H1 (cell line): ENCODE data around the gene GADL1. TPM values are rescaled to one million over a fixed set of nuclear protein-coding genes. Genes with fewer than 3 reads are reported as not detected.

Source experiments
- CTCF ChIA-PET: fragments of 300-600 bp; sonication (Branson Sonifier 250); formaldehyde crosslinking; loops from one replicate; lab custom pipeline; 2021; ENCODE audit not compliant: partially characterized antibody; lab: Charles Lee
- POLR2A ChIA-PET: fragments of 300-600 bp; sonication (Branson Sonifier 250); formaldehyde crosslinking; loops from one replicate; lab custom pipeline; 2021; ENCODE audit warnings: inconsistent platforms; ENCODE audit not compliant: partially characterized antibody; lab: Charles Lee
- DNase-seq, 2 experiments: peaks; one replicate each; pipeline versions ENCODE4 v3.0.0 to v3.0.0-alpha.2; 2010 to 2022; ENCODE audit warnings: low spot score in 2 of 2, low read depth in 1 of 2, mixed read lengths in 1 of 2
- FAIRE-seq: peaks from 2 replicates; lab custom pipeline; 2011; peaks lifted over from hg19 to GRCh38; lab: Jason Lieb, UNC
- H2AFZ ChIP-seq: 2 replicates; pipeline ENCODE4 v1.8.1; 2012; ENCODE audit warnings: low read length, inconsistent platforms
- H2AK5ac ChIP-seq: 2 replicates; pipeline ENCODE4 v1.6.1; 2013; ENCODE audit warnings: low read depth, low read length
- H2BK120ac ChIP-seq: replicated peaks from 2 replicates; pipeline ENCODE3; 2013; ENCODE audit warnings: low read depth, low read length, inconsistent platforms
- H2BK12ac ChIP-seq: 2 replicates; pipeline ENCODE4 v1.6.1; 2013; ENCODE audit warnings: low read depth, low read length
- H2BK15ac ChIP-seq: 2 replicates; pipeline ENCODE4 v1.6.1; 2013; ENCODE audit warnings: low read length
- H2BK20ac ChIP-seq: 2 replicates; pipeline ENCODE4 v1.6.1; 2013; ENCODE audit warnings: low read length
- H2BK5ac ChIP-seq: 2 replicates; pipeline ENCODE4 v1.6.1; 2013; ENCODE audit warnings: low read depth, low read length
- H3K14ac ChIP-seq: 2 replicates; pipeline ENCODE4 v1.6.1; 2013; ENCODE audit warnings: inconsistent platforms; ENCODE audit not compliant: insufficient read length
- H3K18ac ChIP-seq: 2 replicates; pipeline ENCODE4 v1.6.1; 2013; ENCODE audit warnings: low read length; ENCODE audit errors: extremely low read depth
- H3K23ac ChIP-seq: 2 replicates; pipeline ENCODE4 v1.6.1; 2013; ENCODE audit warnings: inconsistent platforms; ENCODE audit not compliant: insufficient read length
- H3K23me2 ChIP-seq: 2 replicates; pipeline ENCODE4 v1.6.1; 2013; ENCODE audit warnings: low read depth, low read length
- H3K27ac ChIP-seq: 2 replicates; pipeline ENCODE4 v1.6.1; 2011; ENCODE audit warnings: low read depth, low read length, inconsistent platforms
- H3K27me3 ChIP-seq, 4 experiments: replicated peaks in 1 of 4; 1 replicate in 1 of 4; 2 replicates in 3 of 4; pipeline versions ENCODE4 v1.6.1 to v1.8.1; 2011 to 2013; ENCODE audit warnings: low read length in 3 of 4, mild to moderate bottlenecking in 3 of 4, inconsistent platforms in 2 of 4, mixed read lengths in 2 of 4, moderate library complexity in 1 of 4; ENCODE audit not compliant: control insufficient read depth in 3 of 4, insufficient read depth in 3 of 4; ENCODE audit errors: extremely low read depth in 1 of 4
- H3K36me3 ChIP-seq, 4 experiments: 2 replicates each; pipeline versions ENCODE4 v1.6.1 to v1.8.1; 2011 to 2013; ENCODE audit warnings: mild to moderate bottlenecking in 4 of 4, low read length in 3 of 4, moderate library complexity in 2 of 4, control low read depth in 1 of 4, inconsistent platforms in 1 of 4; ENCODE audit not compliant: insufficient read depth in 4 of 4, control insufficient read depth in 2 of 4
- H3K4ac ChIP-seq: replicated peaks from 2 replicates; pipeline ENCODE3; 2013; ENCODE audit warnings: low read length, low read depth, mixed read lengths, inconsistent platforms; ENCODE audit not compliant: insufficient read length
- H3K4me1 ChIP-seq, 4 experiments: replicated peaks in 1 of 4; 1 replicate in 1 of 4; 2 replicates in 3 of 4; pipeline versions ENCODE4 v1.6.1 to v1.8.1; 2011 to 2013; ENCODE audit warnings: low read length in 3 of 4, inconsistent platforms in 2 of 4, mixed read lengths in 1 of 4; ENCODE audit not compliant: insufficient read depth in 4 of 4, control insufficient read depth in 3 of 4
- H3K4me2 ChIP-seq, 2 experiments: 2 replicates each; pipeline versions ENCODE4 v1.6.1 to v1.8.1; 2011 to 2013; ENCODE audit warnings: low read depth in 2 of 2, low read length in 2 of 2, control low read depth in 1 of 2, inconsistent platforms in 1 of 2, mild to moderate bottlenecking in 1 of 2; ENCODE audit not compliant: insufficient read depth in 1 of 2
- H3K4me3 ChIP-seq, 4 experiments: fragments of 200-600, 300-600 bp in 1 of 4; sonication (generic), shearing (Covaris generic), sonication (Bioruptor Twin) in 1 of 4; 2 replicates each; pipeline versions ENCODE4 v1.5.1 to v1.8.1; 2011 to 2016; ENCODE audit warnings: low read length in 4 of 4, low read depth in 3 of 4, control low read depth in 2 of 4, inconsistent platforms in 2 of 4, mild to moderate bottlenecking in 2 of 4, mixed read lengths in 1 of 4, moderate library complexity in 1 of 4; ENCODE audit not compliant: insufficient read depth in 2 of 4; ENCODE audit errors: extremely low read depth in 1 of 4
- H3K56ac ChIP-seq: replicated peaks from 2 replicates; pipeline ENCODE3; 2013; ENCODE audit warnings: low read depth, mild to moderate bottlenecking, mixed read lengths, low read length, inconsistent platforms; ENCODE audit not compliant: insufficient read length
- H3K79me1 ChIP-seq: 2 replicates; pipeline ENCODE4 v1.6.1; 2013; ENCODE audit warnings: low read depth, low read length, control low read depth
- H3K79me2 ChIP-seq, 2 experiments: 2 replicates each; pipeline versions ENCODE4 v1.6.1 to v1.8.1; 2012 to 2013; ENCODE audit warnings: low read length in 2 of 2, mild to moderate bottlenecking in 2 of 2, inconsistent platforms in 1 of 2; ENCODE audit not compliant: insufficient read depth in 2 of 2, control insufficient read depth in 1 of 2
- H3K9ac ChIP-seq, 4 experiments: replicated peaks in 1 of 4; 1 replicate in 1 of 4; 2 replicates in 3 of 4; pipeline versions ENCODE4 v1.6.1 to v1.8.1; 2011 to 2013; ENCODE audit warnings: low read depth in 3 of 4, low read length in 3 of 4, control low read depth in 2 of 4, mild to moderate bottlenecking in 2 of 4, moderate library complexity in 2 of 4, inconsistent platforms in 1 of 4; ENCODE audit errors: extremely low read depth in 1 of 4
- H3K9me3 ChIP-seq, 2 experiments: 2 replicates each; pipeline versions ENCODE4 v1.6.1 to v1.8.1; 2012 to 2013; ENCODE audit warnings: mild to moderate bottlenecking in 2 of 2, moderate library complexity in 2 of 2, control low read depth in 1 of 2, inconsistent platforms in 1 of 2, low read depth in 1 of 2, low read length in 1 of 2, mixed read lengths in 1 of 2; ENCODE audit not compliant: insufficient read depth in 2 of 2
- H4K20me1 ChIP-seq, 2 experiments: replicated peaks in 1 of 2; 2 replicates each; pipeline versions ENCODE3 to v1.8.1; 2011 to 2013; ENCODE audit warnings: inconsistent platforms in 2 of 2, low read length in 2 of 2, mild to moderate bottlenecking in 1 of 2; ENCODE audit not compliant: insufficient read depth in 2 of 2, control insufficient read depth in 1 of 2
- H4K5ac ChIP-seq: 2 replicates; pipeline ENCODE4 v1.6.1; 2013; ENCODE audit warnings: low read length, low read depth, mixed read lengths, inconsistent platforms; ENCODE audit not compliant: insufficient read length
- H4K8ac ChIP-seq: 2 replicates; pipeline ENCODE4 v1.8.0; 2013; ENCODE audit warnings: mild to moderate bottlenecking, moderate library complexity, low read length, inconsistent platforms; ENCODE audit not compliant: insufficient read depth; ENCODE audit errors: extremely low read depth
- H4K91ac ChIP-seq: replicated peaks from 2 replicates; pipeline ENCODE3; 2013; ENCODE audit warnings: low read length, mixed read lengths, inconsistent platforms; ENCODE audit not compliant: insufficient read length
- CTBP2 ChIP-seq: IDR thresholded peaks from 2 replicates; pipeline ENCODE4 v1.7.0; 2011; ENCODE audit warnings: borderline replicate concordance, mild to moderate bottlenecking, moderate library complexity, mixed read lengths, low read length; ENCODE audit not compliant: insufficient read depth, insufficient read length
- KDM1A ChIP-seq: fragments of 200-600, 300-600 bp; sonication (generic); IDR thresholded peaks from 2 replicates; pipeline ENCODE4 v1.7.1; 2016; ENCODE audit warnings: mild to moderate bottlenecking, low read length, borderline replicate concordance
- KDM5A ChIP-seq: fragments of 200-600 bp; IDR thresholded peaks from 2 replicates; pipeline ENCODE4 v1.7.1; 2012; ENCODE audit warnings: mild to moderate bottlenecking, low read length, inconsistent platforms, mixed read lengths
- TCF12 ChIP-seq: IDR thresholded peaks from 2 replicates; pipeline ENCODE4 v1.6.1; 2011; ENCODE audit warnings: low read depth, mild to moderate bottlenecking, low read length
- WGBS, 2 experiments: shearing (Covaris generic) in 1 of 2; methylation state at CpG; one replicate each; pipeline versions ENCODE4 v1.1.6 to v1.1.7; 2013 to 2015; ENCODE audit warnings: low lambda C conversion rate in 2 of 2, mixed read lengths in 2 of 2, inconsistent platforms in 1 of 2, low coverage in 1 of 2, missing lambda C conversion rate in 1 of 2; ENCODE audit not compliant: insufficient replicate concordance in 2 of 2, insufficient coverage in 1 of 2, insufficient read length in 1 of 2; ENCODE audit errors: extremely low coverage in 1 of 2, missing lambda C conversion rate in 1 of 2; 5-methylcytosine and 5-hydroxymethylcytosine counted together
- polyA plus RNA-seq, 7 experiments: library from polyadenylated mRNA; depleted of rRNA in 3 of 7; stranded (reverse) in 5 of 7; unstranded in 2 of 7; fragments of >200 nt in 5 of 7; fragments of 200-250 nt in 2 of 7; gene quantifications; 1 replicate in 5 of 7; 2 replicates in 1 of 7; 4 replicates in 1 of 7; pipeline versions ENCODE4 v1.2.1 to v1.2.3, GENCODE V29; 2011 to 2013; ENCODE audit warnings: missing spikeins in 2 of 7, mixed read lengths in 2 of 7
- total RNA-seq: library from RNA; stranded (reverse); fragmentation: NEBNext Ultra II Directional; extraction: Animal tissue kit (Norgen Biotek cat#: 25700); gene quantifications from 2 replicates; pipeline ENCODE4 v1.2.1, GENCODE V29; 2021

GADL1 gene
- total and polyA plus RNA-seq, 2 of the 8 experiments (the other 6 are each of a cell fraction or from before 2014, with no cell fraction given) = 0.03 to 0.30 TPM

GRCh38 chr3:30858894-30859389 is 35.5 kb downstream of the GADL1 start:
- Histone ChIP-seq H3K56ac (no peak overlapping the region), H2BK12ac (no peak overlapping the region), H3K4me3 (no peak overlapping the region), H3K14ac (no peak overlapping the region), H3K79me1 (no peaks in the 10 kb centered on the region), H3K18ac (no peak overlapping the region), H3K9ac (no peak overlapping the region), H3K4me1 (no peaks in the 10 kb centered on the region), H2BK5ac (no peak overlapping the region), H2BK120ac (no peak overlapping the region), H2BK15ac (no peak overlapping the region), H2BK20ac (no peak overlapping the region), H3K9me3 (no peaks in the 10 kb centered on the region), H3K23me2 (no peaks in the 10 kb centered on the region; the same call in 1 of the 2 replicates), H3K27ac (no peak overlapping the region), H3K23ac (no peak overlapping the region), H3K4me2 (no peak overlapping the region), H3K36me3 (no peaks in the 10 kb centered on the region), H4K5ac (no peak overlapping the region), H4K91ac (no peak overlapping the region), H3K27me3 (no peaks in the 10 kb centered on the region), H3K4ac (no peak overlapping the region), H4K20me1 (no peaks in the 10 kb centered on the region), H2AFZ (no peak overlapping the region), H3K79me2 (no peaks in the 10 kb centered on the region), H2AK5ac (no peak overlapping the region), H4K8ac (no peak overlapping the region)
- 88 to 100% methylated on average over 1 to 5 of the region's 5 CpGs for WGBS, 2 experiments
- no peak for DNase-seq
- FAIRE-seq = no peak
- POLR2A ChIA-PET = no interaction called here
- TF ChIP-seq KDM1A = no peak
- no peak for TF ChIP-seq TCF12
- TF ChIP-seq CTBP2 = no peak
- no peak for TF ChIP-seq KDM5A
- CTCF ChIA-PET = interaction anchor here (1.0 kb wide), 1 partner anchor 9 kb away, joined by 5 read pairs; no protein-coding TSS in a partner anchor
